Gastroesophageal sphincter (tissue), 3 donors: ENCODE results near the gene P4HA3.

Source experiments
- CTCF ChIP-seq, 4 experiments: fragments of 200-600 bp in 2 of 4; fragments of 450-650 bp in 2 of 4; sonication (generic) in 1 of 4; IDR thresholded peaks; one replicate each; pipeline ENCODE4 v1.5.1; 2017 to 2019; ENCODE audit warnings: antibody characterized with exemption in 4 of 4, mild to moderate bottlenecking in 2 of 4, moderate library complexity in 2 of 4
- POLR2A ChIP-seq, 2 donors: fragments of 450-650 bp; IDR thresholded peaks; one replicate each; pipeline ENCODE4 v1.6.1; 2017; ENCODE audit warnings: antibody characterized with exemption in 2 of 2, mild to moderate bottlenecking in 2 of 2, moderate library complexity in 1 of 2
- POLR2AphosphoS5 ChIP-seq: sonication (generic); formaldehyde crosslinking; IDR thresholded peaks from one replicate; pipeline ENCODE4 v1.6.1; 2017; ENCODE audit warnings: antibody characterized with exemption

- no peak for TF ChIP-seq POLR2A (IDR thresholded peaks at IDR 0.05)
- TF ChIP-seq POLR2AphosphoS5 = no peak
- TF ChIP-seq CTCF (IDR thresholded peaks at IDR 0.05) = no peak
Observed at GRCh38 chr11:74297484-74297883, 14.0 kb downstream of the P4HA3 start.
